GM23248 (cell line): ENCODE results near the gene ENTPD8. TPM values are rescaled to one million over a fixed set of nuclear protein-coding genes. Genes with fewer than 3 reads are reported as not detected.

Experiments used
- DNase-seq: peaks from one replicate; pipeline ENCODE4 v3.0.0-alpha.2; 2015
- H2AFZ ChIP-seq: fragments of 200-600 bp; sonication (generic); 2 replicates; pipeline ENCODE4 v1.6.1; 2016; ENCODE audit warnings: antibody characterized with exemption
- H3F3A ChIP-seq: fragments of 200-600 bp; sonication (generic); 2 replicates; pipeline ENCODE4 v1.6.1; 2016; ENCODE audit warnings: mild to moderate bottlenecking, antibody characterized with exemption, mixed run types; ENCODE audit not compliant: insufficient read depth
- H3K27ac ChIP-seq: fragments of 200-600 bp; sonication (generic); 2 replicates; pipeline ENCODE4 v1.5.1; 2016; ENCODE audit warnings: mild to moderate bottlenecking
- H3K27me3 ChIP-seq: fragments of 200-600 bp; sonication (generic); replicated peaks from 2 replicates; pipeline ENCODE4 v1.6.1; 2016; ENCODE audit warnings: mild to moderate bottlenecking; ENCODE audit not compliant: insufficient read depth
- H3K36me3 ChIP-seq: fragments of 200-600 bp; sonication (generic); 2 replicates; pipeline ENCODE4 v1.6.1; 2016; ENCODE audit warnings: low read depth, mild to moderate bottlenecking
- H3K4me1 ChIP-seq: fragments of 200-600 bp; sonication (generic); 2 replicates; pipeline ENCODE4 v1.6.1; 2016; ENCODE audit warnings: mild to moderate bottlenecking; ENCODE audit not compliant: insufficient read depth
- H3K4me2 ChIP-seq: fragments of 200-600 bp; sonication (generic); one replicate; pipeline ENCODE4 v1.6.1; 2016; ENCODE audit warnings: mild to moderate bottlenecking; ENCODE audit not compliant: unreplicated experiment
- H3K4me3 ChIP-seq: fragments of 200-600 bp; sonication (generic); 2 replicates; pipeline ENCODE4 v1.5.1; 2016; ENCODE audit warnings: mild to moderate bottlenecking
- H3K79me2 ChIP-seq: fragments of 200-600 bp; sonication (generic); 2 replicates; pipeline ENCODE4 v1.6.1; 2016; ENCODE audit warnings: mild to moderate bottlenecking; ENCODE audit not compliant: insufficient read depth
- H3K9ac ChIP-seq: fragments of 200-600 bp; sonication (generic); 2 replicates; pipeline ENCODE4 v1.6.1; 2016; ENCODE audit warnings: mild to moderate bottlenecking
- H3K9me2 ChIP-seq: fragments of 200-600 bp; sonication (generic); 2 replicates; pipeline ENCODE4 v1.6.1; 2016; ENCODE audit warnings: mixed run types, mild to moderate bottlenecking, moderate library complexity; ENCODE audit not compliant: insufficient read depth
- H3K9me3 ChIP-seq: fragments of 200-600 bp; sonication (generic); one replicate; pipeline ENCODE4 v1.6.1; 2017; ENCODE audit warnings: low read depth
- H4K20me1 ChIP-seq: fragments of 200-600 bp; sonication (generic); 2 replicates; pipeline ENCODE4 v1.6.0; 2016; ENCODE audit not compliant: insufficient read depth
- EZH2 ChIP-seq: fragments of 200-600 bp; sonication (generic); IDR thresholded peaks from 2 replicates; pipeline ENCODE4 v1.6.1; 2018; ENCODE audit warnings: antibody characterized with exemption, mild to moderate bottlenecking; ENCODE audit not compliant: insufficient read depth, poor library complexity, severe bottlenecking
- EZH2phosphoT487 ChIP-seq: fragments of 200-600 bp; sonication (generic); IDR thresholded peaks from 2 replicates; pipeline ENCODE4 v1.6.1; 2018; ENCODE audit warnings: antibody characterized with exemption, moderate library complexity, mild to moderate bottlenecking, low read depth; ENCODE audit not compliant: insufficient read depth
- WGBS, 2 experiments: methylation state at CpG; one replicate each; pipeline ENCODE4 v1.1.6; 2015 to 2017; ENCODE audit warnings: low lambda C conversion rate in 2 of 2, low coverage in 1 of 2; ENCODE audit errors: missing lambda C conversion rate in 2 of 2; 5-methylcytosine and 5-hydroxymethylcytosine counted together
- in situ Hi-C: fragments of 300-500 bp; cut with MboI; formaldehyde crosslinking; loops from 2 replicates; pipeline ENCODE4 v1.15.0; 2020
- polyA plus RNA-seq: library from polyadenylated mRNA; unstranded; fragments of >200 nt; fragmentation: Nextera tagmentation; extraction: Ambion mirVana; gene quantifications from 2 replicates; pipeline ENCODE4 v1.2.1, GENCODE V29; 2016
- total RNA-seq: library from RNA; depleted of rRNA; stranded (reverse); fragments of >200 nt; shearing (Covaris generic); gene quantifications from 2 replicates; pipeline ENCODE4 v1.2.3, GENCODE V29; 2014

ENTPD8 gene
- total and polyA plus RNA-seq, 2 experiments from 2014 or later: not detected

GRCh38 chr9:137479892-137480685 lies 38.9 kb upstream of the ENTPD8 start:
- H3F3A ChIP-seq: no peaks in the 10 kb centered on the region
- H3K4me3 ChIP-seq: no peak overlapping the region
- no peaks in the 10 kb centered on the region for H4K20me1 ChIP-seq
- H3K9me2 ChIP-seq: no peaks in the 10 kb centered on the region
- no peak for DNase-seq
- H3K9ac ChIP-seq: no peak overlapping the region
- H3K9me3 ChIP-seq: no peaks in the 10 kb centered on the region
- no peaks in the 10 kb centered on the region for H3K79me2 ChIP-seq
- H3K27ac ChIP-seq: no peak overlapping the region
- H3K4me2 ChIP-seq: no peak overlapping the region
- WGBS, 2 experiments: 85 to 88% methylated on average over 28 to 29 of the region's 32 CpGs
- no peaks in the 10 kb centered on the region for H3K36me3 ChIP-seq
- no peak overlapping the region for H2AFZ ChIP-seq
- no peaks in the 10 kb centered on the region for H3K4me1 ChIP-seq
- H3K27me3 ChIP-seq: no peaks in the 10 kb centered on the region
- in situ Hi-C loops: no loop called here
- TF ChIP-seq EZH2 (no peak), EZH2phosphoT487 (no peak)

- Histone ChIP-seq H3K9me3 (no peaks in the 10 kb centered on the region), H3K9me2 (no peaks in the 10 kb centered on the region), H3K27ac (no peak overlapping the region), H3K27me3 (no peaks in the 10 kb centered on the region), H3K4me3 (no peak overlapping the region), H3K9ac (no peak overlapping the region), H2AFZ (no peak overlapping the region), H3K36me3 (no peaks in the 10 kb centered on the region), H3K79me2 (no peaks in the 10 kb centered on the region), H3F3A (no peaks in the 10 kb centered on the region), H4K20me1 (no peaks in the 10 kb centered on the region), H3K4me2 (no peak overlapping the region), H3K4me1 (no peaks in the 10 kb centered on the region)
- in situ Hi-C loops: no loop called here
- TF ChIP-seq EZH2: no peak
- TF ChIP-seq EZH2phosphoT487: no peak
- no peak for DNase-seq
- WGBS, 2 experiments: 79 to 80% methylated on average over 35 to 36 of the region's 36 CpGs
Observed at GRCh38 chr9:137478962-137479861, 38.1 kb upstream of the ENTPD8 start.

GRCh38 chr9:137478613-137478961 lies 37.4 kb upstream of the ENTPD8 start:
- no peak overlapping the region for H2AFZ ChIP-seq
- H3K27me3 ChIP-seq: no peaks in the 10 kb centered on the region
- no peak overlapping the region for H3K9ac ChIP-seq
- in situ Hi-C loops: no loop called here
- H3F3A ChIP-seq: no peaks in the 10 kb centered on the region
- H3K79me2 ChIP-seq: no peaks in the 10 kb centered on the region
- H3K36me3 ChIP-seq: no peaks in the 10 kb centered on the region
- H3K4me2 ChIP-seq: no peak overlapping the region
- no peak overlapping the region for H3K27ac ChIP-seq
- no peaks in the 10 kb centered on the region for H3K9me2 ChIP-seq
- no peak for TF ChIP-seq EZH2
- no peak for TF ChIP-seq EZH2phosphoT487
- no peaks in the 10 kb centered on the region for H3K4me1 ChIP-seq
- H3K9me3 ChIP-seq: no peaks in the 10 kb centered on the region
- H3K4me3 ChIP-seq: no peak overlapping the region
- DNase-seq: no peak
- H4K20me1 ChIP-seq: no peaks in the 10 kb centered on the region
- 79 to 88% methylated on average over 10 to 11 of the region's 11 CpGs for WGBS, 2 experiments

DNA sequence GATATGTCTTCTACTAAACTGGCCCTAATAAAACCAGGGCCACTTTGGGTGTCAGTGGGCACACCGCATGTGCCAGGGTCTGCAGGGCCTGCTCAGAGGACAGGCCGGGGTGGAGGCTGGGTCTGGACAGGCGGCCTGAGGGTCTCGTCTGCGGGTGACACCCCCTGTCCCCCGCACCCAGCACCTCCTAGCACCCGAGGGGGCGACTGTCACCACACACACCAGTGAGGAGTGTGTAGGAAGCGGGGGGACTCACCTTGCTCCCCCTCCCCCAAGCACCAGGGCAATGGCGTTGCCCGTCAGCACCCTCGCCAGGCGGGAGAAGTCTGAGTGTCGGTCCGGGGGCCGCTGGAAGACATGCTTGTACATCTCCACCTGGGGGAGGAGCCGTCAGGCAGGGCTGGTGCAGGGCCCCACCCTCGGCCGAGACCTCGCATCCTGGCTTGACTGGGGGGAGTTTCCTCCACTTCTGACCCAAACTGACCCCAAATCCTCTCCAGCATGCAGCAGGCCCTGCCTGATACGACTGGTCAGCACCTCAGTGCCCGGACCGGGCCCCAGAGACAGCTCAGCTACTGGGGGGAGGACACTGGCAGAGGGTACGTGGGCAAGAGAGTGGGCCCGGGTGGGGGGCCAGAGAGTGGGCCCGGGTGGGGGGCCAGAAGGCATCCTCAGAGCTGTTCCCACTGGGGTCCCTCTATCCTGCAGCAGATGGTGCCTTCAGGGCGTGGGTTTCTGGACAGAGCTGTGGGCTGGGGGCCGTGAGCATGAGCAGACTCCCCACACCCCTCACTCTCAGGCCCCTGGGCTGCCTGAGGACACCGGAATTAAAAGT lies 36.8 kb upstream of the ENTPD8 start:
- Histone ChIP-seq H2AFZ (no peak overlapping the region), H3F3A (no peaks in the 10 kb centered on the region), H3K4me3 (no peak overlapping the region), H3K9ac (no peak overlapping the region), H3K9me3 (no peaks in the 10 kb centered on the region), H3K4me2 (no peak overlapping the region), H3K27me3 (no peaks in the 10 kb centered on the region), H3K36me3 (no peaks in the 10 kb centered on the region), H4K20me1 (no peaks in the 10 kb centered on the region), H3K9me2 (no peaks in the 10 kb centered on the region), H3K4me1 (no peaks in the 10 kb centered on the region), H3K79me2 (no peaks in the 10 kb centered on the region), H3K27ac (no peak overlapping the region)
- no peak for DNase-seq
- in situ Hi-C loops: no loop called here
- no peak for TF ChIP-seq EZH2
- no peak for TF ChIP-seq EZH2phosphoT487
- 77 to 80% methylated on average over 27 to 28 of the region's 29 CpGs for WGBS, 2 experiments
